C4-2B (cell line): Measurements from ENCODE around the gene URGCP.

Source experiments
- H3K27ac ChIP-seq: fragments of 450-650 bp; 2 replicates; pipeline ENCODE4 v1.5.1; 2017
- CTCF ChIP-seq: fragments of 450-650 bp; conservative IDR thresholded peaks from 2 replicates; pipeline ENCODE4 v1.5.1; 2017; ENCODE audit warnings: mild to moderate bottlenecking
- ZFX ChIP-seq: fragments of 450-650 bp; IDR thresholded peaks from 2 replicates; pipeline ENCODE4 v1.6.1; 2017

The URGCP gene

GRCh38 chr7:43856996-43857395 lies 49.4 kb downstream of the URGCP start:
- TF ChIP-seq CTCF (no peak), ZFX (no peak)
- no peak overlapping the region for H3K27ac ChIP-seq

GRCh38 chr7:43856316-43856715 lies 50.1 kb downstream of the URGCP start:
- no peak overlapping the region for H3K27ac ChIP-seq
- TF ChIP-seq ZFX (no peak), CTCF (no peak)

- H3K27ac ChIP-seq = no peak overlapping the region
- TF ChIP-seq CTCF (no peak), ZFX (no peak)
Measured at GRCh38 chr7:43855176-43855575, 51.2 kb downstream of the URGCP start.

GRCh38 chr7:43851805-43852204 lies 54.6 kb downstream of the URGCP start:
- no peak for TF ChIP-seq ZFX
- TF ChIP-seq CTCF = no peak
- H3K27ac ChIP-seq = no peak overlapping the region

GRCh38 chr7:43850348-43851116 lies 55.9 kb downstream of the URGCP start:
- TF ChIP-seq ZFX = no peak
- no peak for TF ChIP-seq CTCF
- H3K27ac ChIP-seq = no peak overlapping the region

- TF ChIP-seq CTCF = no peak
- no peak for TF ChIP-seq ZFX
- H3K27ac ChIP-seq = no peak overlapping the region
Measured at GRCh38 chr7:43849047-43849446, 57.3 kb downstream of the URGCP start.

GRCh38 chr7:43847496-43847895 lies 58.9 kb downstream of the URGCP start:
- H3K27ac ChIP-seq = no peak overlapping the region
- TF ChIP-seq CTCF = no peak
- no peak for TF ChIP-seq ZFX
